Mucosa of descending colon (tissue), 3 donors: ENCODE measurements around the gene ALOX12B. TPM values are rescaled to one million over a fixed set of nuclear protein-coding genes. Genes with fewer than 3 reads are reported as not detected.

ENCODE experiments used
- ATAC-seq: fragments of 200-7000 bp; cut with Tn5 transposase; one replicate; pipeline ENCODE4 v1.9.1; 2020; ENCODE audit warnings: mild to moderate bottlenecking, moderate library complexity
- DNase-seq, 3 donors: peaks; one replicate each; pipeline ENCODE4 v3.0.0-alpha.2; 2020
- H3K36me3 ChIP-seq: fragments of 200-600 bp; one replicate; pipeline ENCODE4 v1.8.0; 2021; ENCODE audit warnings: low read depth, mild to moderate bottlenecking
- H3K4me1 ChIP-seq: fragments of 200-600 bp; one replicate; pipeline ENCODE4 v1.8.0; 2021; ENCODE audit warnings: low read depth, mild to moderate bottlenecking
- H3K4me3 ChIP-seq: fragments of 200-600 bp; one replicate; pipeline ENCODE4 v1.8.0; 2021; ENCODE audit warnings: mild to moderate bottlenecking
- H3K9me3 ChIP-seq: fragments of 200-600 bp; one replicate; pipeline ENCODE4 v1.8.0; 2021; ENCODE audit warnings: mild to moderate bottlenecking
- CTCF ChIP-seq: fragments of 200-600 bp; IDR thresholded peaks from one replicate; pipeline ENCODE4 v1.8.0; 2022; ENCODE audit warnings: antibody characterized with exemption, mild to moderate bottlenecking
- intact Hi-C, 2 donors: fragments of 100-400 bp; cut with DNase I in 1 of 2; cut with micrococcal nuclease in 1 of 2; formaldehyde crosslinking; loops; one replicate each; pipeline versions ENCODE4 v1.11.0 to v1.11.1; 2022; cut with DNase I, micrococcal nuclease
- total RNA-seq, 3 donors: library from RNA; stranded (reverse); fragmentation: NEBNext Ultra II Directional in 2 of 3; extraction: Animal tissue kit (Norgen Biotek cat#: 25700) in 2 of 3; gene quantifications; one replicate each; pipeline versions ENCODE4 v1.2.1 to v1.2.4, GENCODE V29; 2021 to 2023
- donor health status: DM: no; HTN: no; CAD: no; lungs with moderate emphysema.
- donor health status: DM: no; HTN: no; CAD: no.
- donor health status: DM: no; HTN: yes; CAD: no.

Gene ALOX12B
- total RNA-seq, 3 donors from 2014 or later, result 0.25 to 0.65 (median 0.49) TPM

- Histone ChIP-seq H3K4me3 (no peak overlapping the region), H3K9me3 (no peaks in the 10 kb centered on the region), H3K36me3 (no peaks in the 10 kb centered on the region), H3K4me1 (peaks cover 22% of the 10 kb centered on the region)
- ATAC-seq, result no peak
- TF ChIP-seq CTCF, result no peak
- intact Hi-C loops, result no loop called here
- DNase-seq, result no peak
These were observed 12.4 kb downstream of the ALOX12B start for GRCh38 chr17:8075081-8075480.

GRCh38 chr17:8074554-8074953 is 13.0 kb downstream of the ALOX12B start:
- no peak for ATAC-seq
- Histone ChIP-seq H3K4me3 (no peak overlapping the region), H3K4me1 (peaks cover 25% of the 10 kb centered on the region), H3K36me3 (no peaks in the 10 kb centered on the region), H3K9me3 (no peaks in the 10 kb centered on the region)
- intact Hi-C loops, result no loop called here
- TF ChIP-seq CTCF, result no peak
- no peak for DNase-seq

- no peak overlapping the region for H3K4me3 ChIP-seq
- peak; percentile 71 to 86 (median 86) for DNase-seq
- peak; percentile 76 for ATAC-seq
- H3K4me1 ChIP-seq, result peaks cover 27% of the 10 kb centered on the region
- no peaks in the 10 kb centered on the region for H3K9me3 ChIP-seq
- H3K36me3 ChIP-seq, result no peaks in the 10 kb centered on the region
- peak; percentile 96 for TF ChIP-seq CTCF
- intact Hi-C loops, result no loop called here
These were observed 13.7 kb downstream of the ALOX12B start for GRCh38 chr17:8073627-8074484.

GRCh38 chr17:8072729-8073461 is 14.6 kb downstream of the ALOX12B start:
- ATAC-seq (no peak), DNase-seq (no peak)
- no peak overlapping the region for H3K4me3 ChIP-seq
- intact Hi-C loops, result no loop called here
- peaks cover 32% of the 10 kb centered on the region for H3K4me1 ChIP-seq
- no peaks in the 10 kb centered on the region for H3K9me3 ChIP-seq
- H3K36me3 ChIP-seq, result no peaks in the 10 kb centered on the region
- no peak for TF ChIP-seq CTCF

GRCh38 chr17:8072341-8072728 is 15.2 kb downstream of the ALOX12B start:
- H3K4me3 ChIP-seq, result no peak overlapping the region

More at GRCh38 chr17:8072341-8072728, 15.2 kb downstream of the ALOX12B start:
- ATAC-seq, result no peak
- H3K9me3 ChIP-seq, result no peaks in the 10 kb centered on the region
- intact Hi-C loops, result no loop called here
- no peak for DNase-seq
- no peaks in the 10 kb centered on the region for H3K36me3 ChIP-seq
- peaks cover 36% of the 10 kb centered on the region for H3K4me1 ChIP-seq
- no peak for TF ChIP-seq CTCF
